SK-N-SH (cell line): ENCODE results near the gene KCNK4. TPM values are rescaled to one million over a fixed set of nuclear protein-coding genes. Genes with fewer than 3 reads are reported as not detected.

Experiments
- CTCF ChIA-PET: fragments of 300-600, 350-600 bp; formaldehyde crosslinking; extraction: SDS; loops from one replicate; lab custom pipeline; 2021; lab: Yijun Ruan, JAX
- POLR2A ChIA-PET: fragments of 350-600 bp; sonication (Branson Sonifier 250); formaldehyde crosslinking; extraction: SDS; loops from one replicate; lab custom pipeline; 2020; ENCODE audit warnings: antibody characterized with exemption, inconsistent platforms; lab: Yijun Ruan, JAX
- DNase-seq: peaks from one replicate; pipeline ENCODE4 v3.0.0; 2012
- H2AFZ ChIP-seq: fragments of 200-600 bp; sonication (generic); 2 replicates; pipeline ENCODE4 v1.8.1; 2016; ENCODE audit warnings: antibody characterized with exemption, mild to moderate bottlenecking, low read depth
- H3F3A ChIP-seq: fragments of 200-600 bp; sonication (generic); replicated peaks from 2 replicates; pipeline ENCODE3; 2016; ENCODE audit warnings: antibody characterized with exemption, mild to moderate bottlenecking; ENCODE audit not compliant: insufficient read depth
- H3K27ac ChIP-seq, 2 experiments: fragments of 200-500 bp in 1 of 2; fragments of 200-600 bp in 1 of 2; sonication (Bioruptor generic) in 1 of 2; sonication (generic), shearing (Covaris generic) in 1 of 2; 2 replicates each; pipeline versions ENCODE4 v1.5.1 to v1.6.1; 2014 to 2016; ENCODE audit warnings: low read depth in 2 of 2, inconsistent platforms in 1 of 2, low read length in 1 of 2, mild to moderate bottlenecking in 1 of 2, mixed read lengths in 1 of 2
- H3K27me3 ChIP-seq: fragments of 200-600 bp; sonication (generic), shearing (Covaris generic); 2 replicates; pipeline ENCODE4 v1.6.1; 2016; ENCODE audit warnings: mixed run types; ENCODE audit not compliant: insufficient read depth
- H3K36me3 ChIP-seq, 2 experiments: fragments of 200-500 bp in 1 of 2; fragments of 200-600 bp in 1 of 2; sonication (Bioruptor generic) in 1 of 2; sonication (generic) in 1 of 2; replicated peaks in 1 of 2; 2 replicates each; pipeline versions ENCODE3 to v1.5.1; 2014 to 2016; ENCODE audit warnings: low read length in 1 of 2, mild to moderate bottlenecking in 1 of 2; ENCODE audit not compliant: insufficient read depth in 2 of 2, control insufficient read depth in 1 of 2
- H3K4me1 ChIP-seq, 2 experiments: fragments of 200-500 bp in 1 of 2; fragments of 200-600 bp in 1 of 2; sonication (Bioruptor generic) in 1 of 2; sonication (generic), shearing (Covaris generic) in 1 of 2; 2 replicates each; pipeline versions ENCODE4 v1.5.1 to v1.6.1; 2014 to 2016; ENCODE audit warnings: low read depth in 1 of 2, low read length in 1 of 2, mixed run types in 1 of 2; ENCODE audit not compliant: insufficient read depth in 2 of 2, control insufficient read depth in 1 of 2
- H3K4me2 ChIP-seq: fragments of 200-600 bp; sonication (generic), shearing (Covaris generic); 2 replicates; pipeline ENCODE4 v1.6.1; 2017; ENCODE audit warnings: mixed run types
- H3K4me3 ChIP-seq, 2 experiments: fragments of 200-500 bp in 1 of 2; fragments of 200-600 bp in 1 of 2; sonication (Bioruptor generic) in 1 of 2; sonication (generic), shearing (Covaris generic) in 1 of 2; 2 replicates each; pipeline versions ENCODE4 v1.5.1 to v1.8.1; 2014 to 2016; ENCODE audit warnings: low read depth in 2 of 2, inconsistent platforms in 1 of 2, low read length in 1 of 2, mild to moderate bottlenecking in 1 of 2, mixed read lengths in 1 of 2, moderate library complexity in 1 of 2
- H3K79me2 ChIP-seq: fragments of 200-600 bp; sonication (generic); 2 replicates; pipeline ENCODE4 v1.8.1; 2017; ENCODE audit warnings: mild to moderate bottlenecking; ENCODE audit not compliant: insufficient read depth
- H3K9ac ChIP-seq: fragments of 200-600 bp; sonication (generic); 2 replicates; pipeline ENCODE4 v1.6.1; 2017; ENCODE audit warnings: mixed run types
- H3K9me2 ChIP-seq: fragments of 200-600 bp; sonication (generic); 2 replicates; pipeline ENCODE4 v1.6.1; 2017; ENCODE audit warnings: mixed run types
- H3K9me3 ChIP-seq: fragments of 200-600 bp; sonication (generic); 2 replicates; pipeline ENCODE4 v1.6.1; 2017; ENCODE audit warnings: mixed run types, mild to moderate bottlenecking, moderate library complexity
- H4K20me1 ChIP-seq: fragments of 200-600 bp; sonication (generic); 2 replicates; pipeline ENCODE4 v1.6.1; 2017; ENCODE audit warnings: mild to moderate bottlenecking, mixed run types; ENCODE audit not compliant: insufficient read depth
- CTCF ChIP-seq: fragments of 200-600 bp; sonication (generic); IDR thresholded peaks from 2 replicates; pipeline ENCODE4 v1.6.1; 2017; ENCODE audit warnings: antibody characterized with exemption, mild to moderate bottlenecking, moderate library complexity
- ELF1 ChIP-seq: IDR thresholded peaks from 2 replicates; pipeline ENCODE4 v1.4.0; 2012
- EZH2phosphoT487 ChIP-seq: fragments of 200-600 bp; sonication (generic); IDR thresholded peaks from 2 replicates; pipeline ENCODE4 v1.6.1; 2017; ENCODE audit warnings: low read depth, mixed run types, mild to moderate bottlenecking, antibody characterized with exemption, moderate library complexity, borderline replicate concordance
- FOXJ3 ChIP-seq: sonication (generic); formaldehyde crosslinking; IDR thresholded peaks from 2 replicates; pipeline ENCODE4 v1.5.1; 2020; ENCODE audit warnings: mild to moderate bottlenecking, missing genetic modification reagents
- GABPA ChIP-seq: IDR thresholded peaks from 2 replicates; pipeline ENCODE4 v1.4.0; 2012; ENCODE audit warnings: low read depth, mild to moderate bottlenecking
- JUND ChIP-seq: IDR thresholded peaks from 2 replicates; pipeline ENCODE4 v1.4.0; 2012
- MAX ChIP-seq: IDR thresholded peaks from 2 replicates; pipeline ENCODE4 v1.4.0; 2012; ENCODE audit warnings: low read depth
- MXI1 ChIP-seq: IDR thresholded peaks from 2 replicates; pipeline ENCODE4 v1.6.1; 2012; ENCODE audit warnings: mild to moderate bottlenecking, low read depth, low read length, improper control_type of control experiment
- PBX3 ChIP-seq: IDR thresholded peaks from 2 replicates; pipeline ENCODE4; 2012
- POLR2AphosphoS5 ChIP-seq: IDR thresholded peaks from 2 replicates; pipeline ENCODE4 v1.6.1; 2012; ENCODE audit warnings: low read depth, low read length
- RCOR1 ChIP-seq: fragments of 150-350 bp; IDR thresholded peaks from 2 replicates; pipeline ENCODE4 v1.6.1; 2017; ENCODE audit warnings: antibody characterized with exemption, low read length
- RFX5 ChIP-seq: IDR thresholded peaks from 2 replicates; pipeline ENCODE4 v1.6.1; 2012; ENCODE audit warnings: mild to moderate bottlenecking, improper control_type of control experiment, low read length
- SIN3A ChIP-seq: IDR thresholded peaks from 2 replicates; pipeline ENCODE4 v1.6.1; 2012; ENCODE audit warnings: low read depth, mild to moderate bottlenecking, low read length, moderate library complexity, borderline replicate concordance
- TCF12 ChIP-seq: IDR thresholded peaks from 2 replicates; pipeline ENCODE4 v1.4.0; 2012
- TEAD4 ChIP-seq: IDR thresholded peaks from 2 replicates; pipeline ENCODE4 v1.4.0; 2012; ENCODE audit warnings: mild to moderate bottlenecking, borderline replicate concordance; ENCODE audit not compliant: insufficient read depth
- USF2 ChIP-seq: fragments of 150-350 bp; IDR thresholded peaks from 2 replicates; pipeline ENCODE4 v1.6.1; 2017; ENCODE audit warnings: antibody characterized with exemption, low read length, low read depth, borderline replicate concordance
- WGBS: methylation state at CpG from one replicate; pipeline ENCODE4 v1.1.6; 2017; ENCODE audit warnings: low lambda C conversion rate; 5-methylcytosine and 5-hydroxymethylcytosine counted together
- polyA plus RNA-seq, 3 experiments: library from polyadenylated mRNA; depleted of rRNA; stranded (reverse); fragments of >200 nt; gene quantifications; 2 replicates each; pipeline ENCODE4 v1.2.3, GENCODE V29; 2012

The KCNK4 gene
- polyA plus RNA-seq, 1 of the 3 experiments (the other 2 are of a cell fraction): 0.16 TPM

- Histone ChIP-seq H3K9me2 (no peaks in the 10 kb centered on the region), H2AFZ (no peak overlapping the region), H3K9me3 (no peaks in the 10 kb centered on the region), H3K4me3 (no peak overlapping the region), H3K4me1 (peaks cover 8 to 21% of the 10 kb centered on the region in 2 experiments; a peak in 2 of 4 replicates), H4K20me1 (no peaks in the 10 kb centered on the region), H3F3A (peaks cover 9% of the 10 kb centered on the region), H3K4me2 (peak overlapping the region; percentile 100), H3K27me3 (no peaks in the 10 kb centered on the region), H3K27ac (no peak overlapping the region), H3K9ac (peak overlapping the region; percentile 89; the same call in 1 of the 2 replicates), H3K36me3 (peaks cover 4 to 6% of the 10 kb centered on the region in 2 experiments), H3K79me2 (peaks cover 28% of the 10 kb centered on the region)
- ChIA-PET POLR2A (interaction anchor here (0.9 to 3.2 kb wide), 2 partner anchors 12 to 21 kb away, joined by 3 to 33 read pairs; no protein-coding TSS in a partner anchor), CTCF (interaction anchor here (0.9 to 12.2 kb wide), 5 partner anchors 11 to 35 kb away, joined by 3 to 196 read pairs (median 17); partner anchors contain the start of genes CATSPERZ, ESRRA and PLCB3)
- WGBS: 96% methylated on average over 3 of the region's 3 CpGs
- no peak for TF ChIP-seq SIN3A
- TF ChIP-seq JUND: no peak
- TF ChIP-seq USF2: no peak
- TF ChIP-seq CTCF: no peak
- no peak for TF ChIP-seq TEAD4
- TF ChIP-seq RCOR1: no peak
- TF ChIP-seq EZH2phosphoT487: no peak
- TF ChIP-seq MXI1: no peak
- TF ChIP-seq MAX: no peak
- TF ChIP-seq TCF12: no peak
- DNase-seq: no peak
These were observed 8.0 kb upstream of the KCNK4 start for GRCh38 chr11:64283092-64283491.

GRCh38 chr11:64284048-64284961 is 6.8 kb upstream of the KCNK4 start, which contains the start of gene BAD:
TSS of gene BAD (minus strand) at chr11:64284665. CDS start at chr11:64284368, 297 bp downstream.
- Histone ChIP-seq H3K36me3 (peaks cover 0 to 6% of the 10 kb centered on the region in 2 experiments), H3K4me1 (peaks cover 8 to 21% of the 10 kb centered on the region in 2 experiments; a peak in 2 of 4 replicates), H3K9me3 (no peaks in the 10 kb centered on the region), H3K9ac (peak within 1 kb of the TSS; percentile 89), H3K27me3 (no peaks in the 10 kb centered on the region), H3K27ac (peak within 1 kb of the TSS; percentile 87 to 96), H3F3A (peaks cover 9% of the 10 kb centered on the region), H3K9me2 (no peaks in the 10 kb centered on the region), H2AFZ (peak within 1 kb of the TSS; percentile 83), H3K79me2 (peaks cover 28% of the 10 kb centered on the region), H3K4me3 (peak within 1 kb of the TSS; percentile 60 to 95), H3K4me2 (peak within 1 kb of the TSS; percentile 100), H4K20me1 (no peaks in the 10 kb centered on the region)
- POLR2A ChIA-PET: interaction anchor here (0.5 to 3.2 kb wide), 9 partner anchors 8 to 104 kb away, joined by 3 to 33 read pairs (median 3); partner anchors contain the start of genes ESRRA, PRDX5 and TRMT112
- 7% methylated on average over 10 of the region's 44 CpGs for WGBS
- DNase-seq: peak; percentile 99
- CTCF ChIA-PET: interaction anchor here (1.6 to 12.2 kb wide), 5 partner anchors 13 to 33 kb away, joined by 5 to 196 read pairs (median 17); partner anchors contain the start of genes CATSPERZ, ESRRA and PLCB3
- no peak for TF ChIP-seq CTCF
- TF ChIP-seq RFX5: peak; percentile 46; the same call in 1 of the 2 replicates
- TF ChIP-seq SIN3A: peak; percentile 66; the same call in 1 of the 2 replicates
- peak; percentile 38 for TF ChIP-seq GABPA
- TF ChIP-seq PBX3: peak; percentile 96
- peak; percentile 81 for TF ChIP-seq MXI1
- TF ChIP-seq FOXJ3 (CRISPR knock-in tag): 0 out of 2 replicates have a peak, but pooled peaks have one; percentile 5
- TF ChIP-seq POLR2AphosphoS5: peak; percentile 68
- peak; percentile 7; the same call in 1 of the 2 replicates for TF ChIP-seq ELF1
- TF ChIP-seq TCF12: no peak
